Natural killer cell (primary cell): ENCODE results near the gene NES. TPM values are rescaled to one million over a fixed set of nuclear protein-coding genes. Genes with fewer than 3 reads are reported as not detected.

ENCODE experiments used
- ATAC-seq, 3 donors: fragments of 150-1000 bp in 2 of 3; fragments of 200-7000 bp in 1 of 3; cut with Tn5 transposase; 1 replicate in 1 of 3; 2 replicates in 2 of 3; pipeline ENCODE4 v1.10.0; 2021; ENCODE audit warnings: mild to moderate bottlenecking in 2 of 3, moderate library complexity in 2 of 3
- DNase-seq, 2 donors: peaks; one replicate each; pipeline versions ENCODE4 v3.0.0 to v3.0.0-alpha.2; 2013 to 2021; ENCODE audit warnings: mixed read lengths in 1 of 2
- H3K27ac ChIP-seq: one replicate; pipeline ENCODE4 v1.5.1; 2013; ENCODE audit warnings: mild to moderate bottlenecking, low read length
- H3K27me3 ChIP-seq: one replicate; pipeline ENCODE4 v1.6.1; 2013; ENCODE audit warnings: low read length; ENCODE audit not compliant: control insufficient read depth, insufficient read depth
- H3K36me3 ChIP-seq: one replicate; pipeline ENCODE4 v1.6.1; 2013; ENCODE audit warnings: low read length; ENCODE audit not compliant: control insufficient read depth, insufficient read depth
- H3K4me1 ChIP-seq: one replicate; pipeline ENCODE4 v1.6.1; 2013; ENCODE audit warnings: low read length; ENCODE audit not compliant: control insufficient read depth, insufficient read depth
- H3K4me3 ChIP-seq: one replicate; pipeline ENCODE4 v1.5.1; 2013; ENCODE audit warnings: low read length
- H3K9me3 ChIP-seq: one replicate; pipeline ENCODE4 v1.6.1; 2013; ENCODE audit warnings: low read length; ENCODE audit not compliant: control insufficient read depth, insufficient read depth
- H3K27ac Mint-ChIP-seq, 2 donors: one replicate each; pipeline ENCODE4 v1.8.0; 2022; ENCODE audit warnings: mild to moderate bottlenecking in 2 of 2, mixed read lengths in 2 of 2, moderate library complexity in 1 of 2
- H3K27me3 Mint-ChIP-seq, 2 donors: one replicate each; pipeline ENCODE4 v1.8.0; 2022; ENCODE audit warnings: low read depth in 2 of 2, mixed read lengths in 2 of 2
- H3K36me3 Mint-ChIP-seq: one replicate; pipeline ENCODE4 v1.8.0; 2022; ENCODE audit warnings: mixed read lengths
- H3K4me1 Mint-ChIP-seq, 2 donors: one replicate each; pipeline ENCODE4 v1.8.0; 2022; ENCODE audit warnings: mixed read lengths in 2 of 2
- H3K4me3 Mint-ChIP-seq: one replicate; pipeline ENCODE4 v1.8.0; 2022; ENCODE audit warnings: mild to moderate bottlenecking, moderate library complexity, mixed read lengths
- H3K9me3 Mint-ChIP-seq, 2 donors: one replicate each; pipeline ENCODE4 v1.8.0; 2022; ENCODE audit warnings: mixed read lengths in 2 of 2
- CTCF ChIP-seq: fragments of 200-600 bp; IDR thresholded peaks from one replicate; pipeline ENCODE4 v1.8.0; 2022; ENCODE audit warnings: antibody characterized with exemption
- WGBS: methylation state at CpG from one replicate; pipeline ENCODE4 v1.1.7; 2013; ENCODE audit warnings: missing lambda C conversion rate; ENCODE audit not compliant: insufficient coverage; 5-methylcytosine and 5-hydroxymethylcytosine counted together
- intact Hi-C: fragments of 100-400 bp; cut with micrococcal nuclease; formaldehyde crosslinking; loops from one replicate; pipeline ENCODE4 v1.14.2; 2022
- total RNA-seq, 4 donors: library from RNA; stranded (reverse); fragments of 120-200 nt in 1 of 4; gene quantifications; one replicate each; pipeline versions ENCODE4 v1.2.3 to v1.2.4, GENCODE V29; 2013 to 2022

Gene NES
- total RNA-seq, 3 donors from 2014 or later (not counting 1 experiment from before 2014, with no cell fraction given), result not detected

GRCh38 chr1:156659661-156659987 lies 17.6 kb downstream of the NES start:
- peaks cover 50 to 63% of the 10 kb centered on the region in 2 donors for H3K4me1 Mint-ChIP-seq
- intact Hi-C loops, result no loop called here
- no peaks in the 10 kb centered on the region for H3K9me3 Mint-ChIP-seq
- Histone ChIP-seq H3K27me3 (peaks cover 25% of the 10 kb centered on the region), H3K27ac (peak overlapping the region; percentile 2), H3K4me1 (peaks cover 67% of the 10 kb centered on the region), H3K4me3 (no peak overlapping the region), H3K9me3 (no peaks in the 10 kb centered on the region), H3K36me3 (no peaks in the 10 kb centered on the region)
- ATAC-seq (no peak), DNase-seq (no peak)
- WGBS, result 37% methylated on average over 6 of the region's 6 CpGs
- H3K36me3 Mint-ChIP-seq, result no peaks in the 10 kb centered on the region
- peak overlapping the region; percentile 68 for H3K4me3 Mint-ChIP-seq
- TF ChIP-seq CTCF, result no peak
- peaks cover 21 to 26% of the 10 kb centered on the region in 2 donors for H3K27me3 Mint-ChIP-seq
- H3K27ac Mint-ChIP-seq, result peak overlapping the region; percentile 83 to 85

- no peak for DNase-seq
- Histone ChIP-seq H3K27ac (no peak overlapping the region), H3K36me3 (no peaks in the 10 kb centered on the region), H3K4me1 (peaks cover 62% of the 10 kb centered on the region), H3K27me3 (peaks cover 25% of the 10 kb centered on the region), H3K4me3 (no peak overlapping the region), H3K9me3 (no peaks in the 10 kb centered on the region)
- H3K4me3 Mint-ChIP-seq, result peak overlapping the region; percentile 68
- H3K36me3 Mint-ChIP-seq, result no peaks in the 10 kb centered on the region
- no peak for ATAC-seq
- intact Hi-C loops, result no loop called here
- WGBS, result 62% methylated on average over 10 of the region's 10 CpGs
- peak overlapping the region; percentile 83 to 85 for H3K27ac Mint-ChIP-seq
- no peaks in the 10 kb centered on the region for H3K9me3 Mint-ChIP-seq
- H3K27me3 Mint-ChIP-seq, result peaks cover 27 to 31% of the 10 kb centered on the region in 2 donors
- TF ChIP-seq CTCF, result no peak
- H3K4me1 Mint-ChIP-seq, result peaks cover 50 to 63% of the 10 kb centered on the region in 2 donors
Observed at GRCh38 chr1:156658945-156659574, 18.1 kb downstream of the NES start.

- no peak for DNase-seq
- Mint-ChIP-seq H3K9me3 (no peaks in the 10 kb centered on the region), H3K4me1 (peaks cover 50 to 63% of the 10 kb centered on the region in 2 donors), H3K27ac (peak overlapping the region; percentile 83 to 85), H3K36me3 (no peaks in the 10 kb centered on the region), H3K27me3 (peaks cover 32 to 37% of the 10 kb centered on the region in 2 donors), H3K4me3 (peak overlapping the region; percentile 49)
- WGBS, result 95% methylated on average over 14 of the region's 14 CpGs
- ATAC-seq, result no peak
- intact Hi-C loops, result no loop called here
- Histone ChIP-seq H3K27ac (no peak overlapping the region), H3K4me1 (peaks cover 62% of the 10 kb centered on the region), H3K9me3 (no peaks in the 10 kb centered on the region), H3K36me3 (no peaks in the 10 kb centered on the region), H3K4me3 (no peak overlapping the region), H3K27me3 (peaks cover 25% of the 10 kb centered on the region)
- no peak for TF ChIP-seq CTCF
Observed at GRCh38 chr1:156658496-156658895, 18.7 kb downstream of the NES start.
